GM12873 (cell line): ENCODE results near the gene WASF2.

Experiments
- TF ChIP-seq, protein P1 (sequence below): IDR thresholded peaks from 2 replicates; pipeline ENCODE4 v1.5.1; 2012; ENCODE audit warnings: low read depth, mild to moderate bottlenecking, moderate library complexity, low read length, control low read depth; ENCODE audit not compliant: insufficient read depth; ENCODE audit errors: missing control alignments

Gene WASF2

DNA sequence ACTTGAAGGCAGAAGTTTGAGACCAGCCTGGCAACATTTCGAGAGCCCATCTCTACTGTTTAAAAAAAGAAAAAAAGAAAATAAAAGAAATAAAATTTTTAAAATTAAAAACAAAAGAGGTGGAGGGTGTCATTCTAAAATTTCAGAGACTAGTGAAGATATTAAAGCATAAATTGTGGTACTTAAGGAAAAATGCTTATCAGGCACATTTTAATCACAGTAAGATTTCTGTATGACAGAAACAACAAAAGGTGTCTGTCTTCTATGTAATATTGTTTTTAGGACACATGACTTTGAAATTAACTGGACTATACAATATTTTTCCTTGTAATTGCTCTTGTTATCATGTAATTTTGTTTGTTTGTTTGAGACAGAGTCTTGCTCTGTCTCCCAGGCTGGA, 4.6 kb downstream of the WASF2 start:
- TF ChIP-seq, protein P1, sequence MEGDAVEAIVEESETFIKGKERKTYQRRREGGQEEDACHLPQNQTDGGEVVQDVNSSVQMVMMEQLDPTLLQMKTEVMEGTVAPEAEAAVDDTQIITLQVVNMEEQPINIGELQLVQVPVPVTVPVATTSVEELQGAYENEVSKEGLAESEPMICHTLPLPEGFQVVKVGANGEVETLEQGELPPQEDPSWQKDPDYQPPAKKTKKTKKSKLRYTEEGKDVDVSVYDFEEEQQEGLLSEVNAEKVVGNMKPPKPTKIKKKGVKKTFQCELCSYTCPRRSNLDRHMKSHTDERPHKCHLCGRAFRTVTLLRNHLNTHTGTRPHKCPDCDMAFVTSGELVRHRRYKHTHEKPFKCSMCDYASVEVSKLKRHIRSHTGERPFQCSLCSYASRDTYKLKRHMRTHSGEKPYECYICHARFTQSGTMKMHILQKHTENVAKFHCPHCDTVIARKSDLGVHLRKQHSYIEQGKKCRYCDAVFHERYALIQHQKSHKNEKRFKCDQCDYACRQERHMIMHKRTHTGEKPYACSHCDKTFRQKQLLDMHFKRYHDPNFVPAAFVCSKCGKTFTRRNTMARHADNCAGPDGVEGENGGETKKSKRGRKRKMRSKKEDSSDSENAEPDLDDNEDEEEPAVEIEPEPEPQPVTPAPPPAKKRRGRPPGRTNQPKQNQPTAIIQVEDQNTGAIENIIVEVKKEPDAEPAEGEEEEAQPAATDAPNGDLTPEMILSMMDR, result no peak

DNA sequence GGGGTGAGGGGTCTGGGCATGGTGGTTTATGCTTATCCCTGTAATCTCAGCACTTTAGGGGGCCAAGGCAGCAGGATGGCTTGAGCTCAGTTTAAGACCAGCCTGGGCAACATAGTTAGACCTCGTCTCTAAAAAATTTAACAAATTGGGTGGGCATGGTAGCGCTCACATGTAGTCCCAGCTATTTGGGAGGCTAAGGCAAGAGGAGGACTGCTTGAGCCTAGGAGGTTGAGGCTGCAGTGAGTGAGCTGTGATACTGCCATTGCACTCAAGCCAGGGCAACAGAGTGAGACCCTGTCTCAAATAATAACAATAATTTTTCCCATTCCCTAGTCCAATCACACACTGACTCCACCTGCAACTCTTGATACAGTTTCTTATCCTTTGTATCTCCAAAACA, 6.3 kb downstream of the WASF2 start:
- TF ChIP-seq, protein P1, result no peak

- TF ChIP-seq, protein P1, result no peak
These were observed 7.9 kb downstream of the WASF2 start for GRCh38 chr1:27481994-27482620.

- TF ChIP-seq, protein P1, result no peak
These were observed 11.9 kb downstream of the WASF2 start for GRCh38 chr1:27478098-27478497.

DNA sequence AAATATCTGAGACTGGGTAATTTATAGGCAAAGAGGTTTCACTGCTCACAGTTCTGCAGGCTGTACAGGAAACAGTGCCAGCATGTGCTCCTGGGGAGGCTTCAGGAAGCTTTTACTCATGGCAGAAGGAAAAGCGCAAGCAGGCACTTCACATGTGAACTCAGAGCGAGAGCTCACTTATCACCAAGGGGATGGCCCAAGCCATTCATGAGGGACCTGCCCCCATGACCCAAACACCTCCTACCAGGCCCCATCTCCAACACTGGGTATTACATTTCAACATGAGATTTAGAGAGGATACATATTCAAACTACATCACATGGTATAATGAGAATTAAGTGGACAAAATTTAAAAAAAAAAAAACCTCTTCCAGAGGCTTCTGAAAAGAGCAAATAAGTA, 13.7 kb downstream of the WASF2 start:
- TF ChIP-seq, protein P1, result no peak

- TF ChIP-seq, protein P1, result no peak
These were observed 14.2 kb downstream of the WASF2 start for GRCh38 chr1:27475720-27476119.

DNA sequence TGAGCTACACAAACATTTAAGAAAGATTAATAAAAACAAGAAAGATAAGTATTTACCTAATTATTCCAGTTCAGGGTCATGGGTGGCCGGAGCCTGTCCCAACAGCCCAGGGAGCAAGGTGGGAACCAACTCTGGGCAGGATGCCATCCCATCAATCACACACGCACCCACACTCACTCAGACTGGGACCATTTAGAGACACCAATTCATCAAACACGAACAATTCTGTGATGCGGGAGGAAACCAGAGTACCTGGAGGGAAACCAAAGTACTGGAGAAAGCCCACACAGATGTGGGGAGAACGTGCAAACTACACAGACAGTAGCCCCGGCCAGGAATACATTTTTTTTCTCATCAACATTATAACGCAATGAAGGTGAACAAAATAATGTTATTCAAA, 16.2 kb downstream of the WASF2 start:
- TF ChIP-seq, protein P1, result no peak
